HG02763 (cell line): ENCODE data around the gene NECAB3.
"Not testable (repeated sequence)": the region's sequence is repeated elsewhere in the genome, so short reads cannot be mapped to it uniquely, and the experiment has no call there.

Experiments used
- ATAC-seq: cut with Tn5 transposase; IDR thresholded peaks from one replicate; pipeline ENCODE4 v1.9.1; 2021; ENCODE audit warnings: mild to moderate bottlenecking, moderate library complexity; ENCODE audit not compliant: unreplicated experiment

NECAB3 gene

GRCh38 chr20:33674294-33675135 is at the start of gene NECAB3:
Gene NECAB3, minus strand, starts transcription at chr20:33674428. Its CDS starts 76 bp downstream, at chr20:33674352.
- peak; percentile 73 for ATAC-seq

- no peak for ATAC-seq
Measured at GRCh38 chr20:33721391-33722140, 47.3 kb upstream of the NECAB3 start.

GRCh38 chr20:33719989-33720709 is 45.9 kb upstream of the NECAB3 start, which contains the start of gene PXMP4:
Gene PXMP4, minus strand, starts transcription at chr20:33720310. Its CDS starts 103 bp downstream, at chr20:33720207.
- ATAC-seq = peak; percentile 98

- ATAC-seq = no peak
Measured at GRCh38 chr20:33719277-33719988, 45.2 kb upstream of the NECAB3 start.

- ATAC-seq = no peak
Measured at GRCh38 chr20:33716498-33716897, 42.3 kb upstream of the NECAB3 start.

- no peak for ATAC-seq
Measured at GRCh38 chr20:33713865-33714367, 39.7 kb upstream of the NECAB3 start.

- ATAC-seq = no peak
Measured at GRCh38 chr20:33711446-33711738, 37.2 kb upstream of the NECAB3 start.

- no peak for ATAC-seq
Measured at GRCh38 chr20:33710681-33711445, 36.6 kb upstream of the NECAB3 start.

GRCh38 chr20:33709905-33710541 is 35.8 kb upstream of the NECAB3 start:
- no peak for ATAC-seq

GRCh38 chr20:33709398-33709797 is 35.2 kb upstream of the NECAB3 start:
- ATAC-seq = no peak

GRCh38 chr20:33707668-33708067 is 33.4 kb upstream of the NECAB3 start:
- ATAC-seq = no peak

- no peak for ATAC-seq
Measured at GRCh38 chr20:33704197-33704924, 30.1 kb upstream of the NECAB3 start.

- ATAC-seq = no peak
Measured at GRCh38 chr20:33703498-33704137, 29.4 kb upstream of the NECAB3 start.

- ATAC-seq = no peak
Measured at GRCh38 chr20:33702861-33703260, 28.6 kb upstream of the NECAB3 start.

- no peak for ATAC-seq
Measured at GRCh38 chr20:33701629-33702450, 27.6 kb upstream of the NECAB3 start.

GRCh38 chr20:33700696-33701441 is 26.6 kb upstream of the NECAB3 start:
- ATAC-seq = not testable (repeated sequence)

- ATAC-seq = not testable (repeated sequence)
Measured at GRCh38 chr20:33698966-33699365, 24.7 kb upstream of the NECAB3 start.
